Gastroesophageal sphincter (tissue), 3 donors: ENCODE results near the gene RBM15.

Experiments used
- EP300 ChIP-seq: sonication (generic); formaldehyde crosslinking; IDR thresholded peaks from one replicate; pipeline ENCODE4 v1.6.1; 2017; ENCODE audit warnings: antibody characterized with exemption, mild to moderate bottlenecking
- POLR2AphosphoS5 ChIP-seq: sonication (generic); formaldehyde crosslinking; IDR thresholded peaks from one replicate; pipeline ENCODE4 v1.6.1; 2017; ENCODE audit warnings: antibody characterized with exemption
- TF ChIP-seq, protein P1 (sequence below), 4 experiments: fragments of 200-600 bp in 2 of 4; fragments of 450-650 bp in 2 of 4; sonication (generic) in 1 of 4; IDR thresholded peaks; one replicate each; pipeline ENCODE4 v1.5.1; 2017 to 2019; ENCODE audit warnings: antibody characterized with exemption in 4 of 4, mild to moderate bottlenecking in 2 of 4, moderate library complexity in 2 of 4

DNA sequence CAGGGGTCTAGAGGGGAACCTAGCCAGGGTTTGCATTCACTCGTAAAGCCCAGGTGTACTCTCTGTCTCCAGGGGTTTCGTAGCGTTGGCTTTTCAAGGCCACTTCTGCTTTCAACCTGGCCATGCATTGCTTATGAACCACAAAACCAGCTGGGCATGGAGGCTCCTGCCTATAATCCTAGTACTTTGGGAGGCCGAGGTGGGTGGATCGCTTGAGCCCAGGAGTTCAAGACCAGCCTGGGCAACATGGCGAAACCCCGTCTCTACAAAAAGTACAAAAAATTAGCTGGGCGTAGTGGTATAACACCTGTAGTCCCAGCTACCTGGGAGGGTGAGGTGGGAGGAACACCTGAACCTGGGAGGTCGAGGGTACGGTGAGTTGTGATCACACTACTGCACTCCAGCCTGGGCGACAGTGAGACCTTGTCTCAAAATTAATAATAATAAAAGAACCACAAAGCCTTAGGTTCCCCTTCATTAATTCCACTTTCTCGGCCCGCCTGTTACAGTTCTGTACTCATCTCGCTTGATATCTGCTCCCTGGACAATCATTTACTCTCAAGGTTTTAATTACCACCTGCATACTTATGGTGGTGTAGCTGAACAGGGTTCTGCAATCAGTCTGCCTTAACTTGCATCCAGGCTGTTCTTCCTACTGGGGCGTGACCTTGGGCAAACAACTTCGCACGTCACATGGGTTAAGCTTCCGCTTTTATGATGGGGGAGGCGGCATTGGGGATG is 45.6 kb downstream of the RBM15 start:
- TF ChIP-seq POLR2AphosphoS5 (no peak), EP300 (no peak)
- TF ChIP-seq, protein P1, sequence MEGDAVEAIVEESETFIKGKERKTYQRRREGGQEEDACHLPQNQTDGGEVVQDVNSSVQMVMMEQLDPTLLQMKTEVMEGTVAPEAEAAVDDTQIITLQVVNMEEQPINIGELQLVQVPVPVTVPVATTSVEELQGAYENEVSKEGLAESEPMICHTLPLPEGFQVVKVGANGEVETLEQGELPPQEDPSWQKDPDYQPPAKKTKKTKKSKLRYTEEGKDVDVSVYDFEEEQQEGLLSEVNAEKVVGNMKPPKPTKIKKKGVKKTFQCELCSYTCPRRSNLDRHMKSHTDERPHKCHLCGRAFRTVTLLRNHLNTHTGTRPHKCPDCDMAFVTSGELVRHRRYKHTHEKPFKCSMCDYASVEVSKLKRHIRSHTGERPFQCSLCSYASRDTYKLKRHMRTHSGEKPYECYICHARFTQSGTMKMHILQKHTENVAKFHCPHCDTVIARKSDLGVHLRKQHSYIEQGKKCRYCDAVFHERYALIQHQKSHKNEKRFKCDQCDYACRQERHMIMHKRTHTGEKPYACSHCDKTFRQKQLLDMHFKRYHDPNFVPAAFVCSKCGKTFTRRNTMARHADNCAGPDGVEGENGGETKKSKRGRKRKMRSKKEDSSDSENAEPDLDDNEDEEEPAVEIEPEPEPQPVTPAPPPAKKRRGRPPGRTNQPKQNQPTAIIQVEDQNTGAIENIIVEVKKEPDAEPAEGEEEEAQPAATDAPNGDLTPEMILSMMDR (IDR thresholded peaks at IDR 0.05): no peak
